SK-N-SH (cell line): ENCODE data around the gene RAD21L1. TPM values are rescaled to one million over a fixed set of nuclear protein-coding genes. Genes with fewer than 3 reads are reported as not detected.

ENCODE experiments used
- CTCF ChIA-PET: fragments of 300-600, 350-600 bp; formaldehyde crosslinking; extraction: SDS; loops from one replicate; lab custom pipeline; 2021; lab: Yijun Ruan, JAX
- POLR2A ChIA-PET: fragments of 350-600 bp; sonication (Branson Sonifier 250); formaldehyde crosslinking; extraction: SDS; loops from one replicate; lab custom pipeline; 2020; ENCODE audit warnings: antibody characterized with exemption, inconsistent platforms; lab: Yijun Ruan, JAX
- DNase-seq: peaks from one replicate; pipeline ENCODE4 v3.0.0; 2012
- H2AFZ ChIP-seq: fragments of 200-600 bp; sonication (generic); 2 replicates; pipeline ENCODE4 v1.8.1; 2016; ENCODE audit warnings: antibody characterized with exemption, mild to moderate bottlenecking, low read depth
- H3F3A ChIP-seq: fragments of 200-600 bp; sonication (generic); replicated peaks from 2 replicates; pipeline ENCODE3; 2016; ENCODE audit warnings: antibody characterized with exemption, mild to moderate bottlenecking; ENCODE audit not compliant: insufficient read depth
- H3K27ac ChIP-seq, 2 experiments: fragments of 200-500 bp in 1 of 2; fragments of 200-600 bp in 1 of 2; sonication (Bioruptor generic) in 1 of 2; sonication (generic), shearing (Covaris generic) in 1 of 2; 2 replicates each; pipeline versions ENCODE4 v1.5.1 to v1.6.1; 2014 to 2016; ENCODE audit warnings: low read depth in 2 of 2, inconsistent platforms in 1 of 2, low read length in 1 of 2, mild to moderate bottlenecking in 1 of 2, mixed read lengths in 1 of 2
- H3K27me3 ChIP-seq: fragments of 200-600 bp; sonication (generic), shearing (Covaris generic); 2 replicates; pipeline ENCODE4 v1.6.1; 2016; ENCODE audit warnings: mixed run types; ENCODE audit not compliant: insufficient read depth
- H3K36me3 ChIP-seq, 2 experiments: fragments of 200-500 bp in 1 of 2; fragments of 200-600 bp in 1 of 2; sonication (Bioruptor generic) in 1 of 2; sonication (generic) in 1 of 2; replicated peaks in 1 of 2; 2 replicates each; pipeline versions ENCODE3 to v1.5.1; 2014 to 2016; ENCODE audit warnings: low read length in 1 of 2, mild to moderate bottlenecking in 1 of 2; ENCODE audit not compliant: insufficient read depth in 2 of 2, control insufficient read depth in 1 of 2
- H3K4me1 ChIP-seq, 2 experiments: fragments of 200-500 bp in 1 of 2; fragments of 200-600 bp in 1 of 2; sonication (Bioruptor generic) in 1 of 2; sonication (generic), shearing (Covaris generic) in 1 of 2; 2 replicates each; pipeline versions ENCODE4 v1.5.1 to v1.6.1; 2014 to 2016; ENCODE audit warnings: low read depth in 1 of 2, low read length in 1 of 2, mixed run types in 1 of 2; ENCODE audit not compliant: insufficient read depth in 2 of 2, control insufficient read depth in 1 of 2
- H3K4me2 ChIP-seq: fragments of 200-600 bp; sonication (generic), shearing (Covaris generic); 2 replicates; pipeline ENCODE4 v1.6.1; 2017; ENCODE audit warnings: mixed run types
- H3K4me3 ChIP-seq, 2 experiments: fragments of 200-500 bp in 1 of 2; fragments of 200-600 bp in 1 of 2; sonication (Bioruptor generic) in 1 of 2; sonication (generic), shearing (Covaris generic) in 1 of 2; 2 replicates each; pipeline versions ENCODE4 v1.5.1 to v1.8.1; 2014 to 2016; ENCODE audit warnings: low read depth in 2 of 2, inconsistent platforms in 1 of 2, low read length in 1 of 2, mild to moderate bottlenecking in 1 of 2, mixed read lengths in 1 of 2, moderate library complexity in 1 of 2
- H3K79me2 ChIP-seq: fragments of 200-600 bp; sonication (generic); 2 replicates; pipeline ENCODE4 v1.8.1; 2017; ENCODE audit warnings: mild to moderate bottlenecking; ENCODE audit not compliant: insufficient read depth
- H3K9ac ChIP-seq: fragments of 200-600 bp; sonication (generic); 2 replicates; pipeline ENCODE4 v1.6.1; 2017; ENCODE audit warnings: mixed run types
- H3K9me2 ChIP-seq: fragments of 200-600 bp; sonication (generic); 2 replicates; pipeline ENCODE4 v1.6.1; 2017; ENCODE audit warnings: mixed run types
- H3K9me3 ChIP-seq: fragments of 200-600 bp; sonication (generic); 2 replicates; pipeline ENCODE4 v1.6.1; 2017; ENCODE audit warnings: mixed run types, mild to moderate bottlenecking, moderate library complexity
- H4K20me1 ChIP-seq: fragments of 200-600 bp; sonication (generic); 2 replicates; pipeline ENCODE4 v1.6.1; 2017; ENCODE audit warnings: mild to moderate bottlenecking, mixed run types; ENCODE audit not compliant: insufficient read depth
- ELF1 ChIP-seq: IDR thresholded peaks from 2 replicates; pipeline ENCODE4 v1.4.0; 2012
- EZH2phosphoT487 ChIP-seq: fragments of 200-600 bp; sonication (generic); IDR thresholded peaks from 2 replicates; pipeline ENCODE4 v1.6.1; 2017; ENCODE audit warnings: low read depth, mixed run types, mild to moderate bottlenecking, antibody characterized with exemption, moderate library complexity, borderline replicate concordance
- FOSL2 ChIP-seq: IDR thresholded peaks from 2 replicates; pipeline ENCODE4 v1.4.0; 2012; ENCODE audit warnings: low read depth, mild to moderate bottlenecking, moderate library complexity, borderline replicate concordance
- FOXM1 ChIP-seq: IDR thresholded peaks from 2 replicates; pipeline ENCODE4 v1.4.0; 2012; ENCODE audit warnings: low read depth, mild to moderate bottlenecking
- GABPA ChIP-seq: IDR thresholded peaks from 2 replicates; pipeline ENCODE4 v1.4.0; 2012; ENCODE audit warnings: low read depth, mild to moderate bottlenecking
- IRF3 ChIP-seq: fragments of 150-350 bp; IDR thresholded peaks from 2 replicates; pipeline ENCODE4 v1.6.1; 2016; ENCODE audit warnings: mild to moderate bottlenecking, low read depth, low read length
- MAX ChIP-seq: IDR thresholded peaks from 2 replicates; pipeline ENCODE4 v1.4.0; 2012; ENCODE audit warnings: low read depth
- MEF2A ChIP-seq: IDR thresholded peaks from 2 replicates; pipeline ENCODE4 v1.4.0; 2012; ENCODE audit warnings: low read depth, borderline replicate concordance
- MXI1 ChIP-seq: IDR thresholded peaks from 2 replicates; pipeline ENCODE4 v1.6.1; 2012; ENCODE audit warnings: mild to moderate bottlenecking, low read depth, low read length, improper control_type of control experiment
- PBX3 ChIP-seq: IDR thresholded peaks from 2 replicates; pipeline ENCODE4; 2012
- RFX5 ChIP-seq: IDR thresholded peaks from 2 replicates; pipeline ENCODE4 v1.6.1; 2012; ENCODE audit warnings: mild to moderate bottlenecking, improper control_type of control experiment, low read length
- RXRA ChIP-seq: IDR thresholded peaks from 2 replicates; pipeline ENCODE4 v1.4.0; 2012; ENCODE audit warnings: low read depth, mild to moderate bottlenecking, borderline replicate concordance
- TCF12 ChIP-seq: IDR thresholded peaks from 2 replicates; pipeline ENCODE4 v1.4.0; 2012
- TEAD4 ChIP-seq: IDR thresholded peaks from 2 replicates; pipeline ENCODE4 v1.4.0; 2012; ENCODE audit warnings: mild to moderate bottlenecking, borderline replicate concordance; ENCODE audit not compliant: insufficient read depth
- USF2 ChIP-seq: fragments of 150-350 bp; IDR thresholded peaks from 2 replicates; pipeline ENCODE4 v1.6.1; 2017; ENCODE audit warnings: antibody characterized with exemption, low read length, low read depth, borderline replicate concordance
- WGBS: methylation state at CpG from one replicate; pipeline ENCODE4 v1.1.6; 2017; ENCODE audit warnings: low lambda C conversion rate; 5-methylcytosine and 5-hydroxymethylcytosine counted together
- polyA plus RNA-seq, 3 experiments: library from polyadenylated mRNA; depleted of rRNA; stranded (reverse); fragments of >200 nt; gene quantifications; 2 replicates each; pipeline ENCODE4 v1.2.3, GENCODE V29; 2012
- TF ChIP-seq, protein P1 (sequence below): fragments of 200-600 bp; sonication (generic); IDR thresholded peaks from 2 replicates; pipeline ENCODE4 v1.6.1; 2017; ENCODE audit warnings: antibody characterized with exemption, mild to moderate bottlenecking, moderate library complexity

The RAD21L1 gene
- polyA plus RNA-seq, 1 of the 3 experiments (the other 2 are of a cell fraction): 0.03 TPM

DNA sequence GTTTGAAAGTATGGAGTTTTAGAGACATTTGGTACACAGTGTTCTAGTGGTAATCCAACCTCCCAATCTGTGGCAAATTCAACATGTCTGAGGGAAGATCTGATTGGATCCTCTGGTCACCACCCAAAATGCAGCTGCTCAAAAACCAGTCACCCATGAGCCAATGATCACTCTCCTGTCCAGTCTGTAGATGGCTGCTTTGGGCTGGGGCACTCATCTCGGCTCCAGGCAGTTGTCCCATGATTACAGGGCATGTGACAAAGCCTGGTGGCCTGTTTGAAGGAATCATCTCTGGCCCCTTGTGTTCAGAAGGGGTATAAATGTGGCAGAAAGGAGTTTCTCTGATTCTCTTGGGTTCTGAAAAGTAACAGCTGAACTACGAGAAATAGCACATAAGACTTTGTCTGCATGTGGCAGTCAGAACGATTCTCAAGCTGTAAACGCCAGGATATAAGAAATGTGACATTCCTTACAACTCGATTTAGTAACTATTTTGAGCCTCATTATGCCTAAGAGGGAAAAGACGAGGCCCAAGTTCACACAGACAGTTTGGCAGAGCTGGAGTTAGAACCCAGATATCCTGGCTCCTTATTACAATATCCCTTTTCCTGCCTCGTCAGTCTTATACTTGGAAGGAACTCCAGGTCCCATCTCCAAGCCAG, 26.5 kb upstream of the RAD21L1 start:
- TF ChIP-seq TEAD4: no peak
- TF ChIP-seq PBX3: no peak
- no peak for TF ChIP-seq MEF2A
- no peak for TF ChIP-seq FOSL2
- TF ChIP-seq RXRA: no peak
- no peak for TF ChIP-seq USF2
- TF ChIP-seq, protein P1, sequence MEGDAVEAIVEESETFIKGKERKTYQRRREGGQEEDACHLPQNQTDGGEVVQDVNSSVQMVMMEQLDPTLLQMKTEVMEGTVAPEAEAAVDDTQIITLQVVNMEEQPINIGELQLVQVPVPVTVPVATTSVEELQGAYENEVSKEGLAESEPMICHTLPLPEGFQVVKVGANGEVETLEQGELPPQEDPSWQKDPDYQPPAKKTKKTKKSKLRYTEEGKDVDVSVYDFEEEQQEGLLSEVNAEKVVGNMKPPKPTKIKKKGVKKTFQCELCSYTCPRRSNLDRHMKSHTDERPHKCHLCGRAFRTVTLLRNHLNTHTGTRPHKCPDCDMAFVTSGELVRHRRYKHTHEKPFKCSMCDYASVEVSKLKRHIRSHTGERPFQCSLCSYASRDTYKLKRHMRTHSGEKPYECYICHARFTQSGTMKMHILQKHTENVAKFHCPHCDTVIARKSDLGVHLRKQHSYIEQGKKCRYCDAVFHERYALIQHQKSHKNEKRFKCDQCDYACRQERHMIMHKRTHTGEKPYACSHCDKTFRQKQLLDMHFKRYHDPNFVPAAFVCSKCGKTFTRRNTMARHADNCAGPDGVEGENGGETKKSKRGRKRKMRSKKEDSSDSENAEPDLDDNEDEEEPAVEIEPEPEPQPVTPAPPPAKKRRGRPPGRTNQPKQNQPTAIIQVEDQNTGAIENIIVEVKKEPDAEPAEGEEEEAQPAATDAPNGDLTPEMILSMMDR: no peak
- no peak overlapping the region for H3K27ac ChIP-seq

DNA sequence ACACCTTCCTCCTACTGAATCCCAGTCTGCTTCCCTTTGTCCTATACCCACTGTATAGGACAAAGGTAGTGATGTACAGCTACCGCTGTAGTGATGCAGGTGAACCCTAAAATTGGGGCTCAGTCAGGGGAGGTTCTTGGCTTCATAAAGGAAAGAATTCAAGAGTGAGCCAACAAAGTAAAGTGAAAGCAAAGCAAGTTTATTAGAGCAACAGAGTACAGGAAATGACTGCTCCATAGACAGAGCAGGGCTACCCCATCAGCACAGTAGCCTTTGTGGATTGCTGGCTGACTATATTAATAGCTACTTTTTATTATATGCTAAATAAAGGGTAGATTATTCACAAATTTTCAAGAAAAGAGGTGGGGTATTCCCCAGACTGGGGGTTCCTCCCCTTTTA, 25.9 kb upstream of the RAD21L1 start:
- POLR2A ChIA-PET: no interaction called here

More for the DNA sequence above, 26.5 kb upstream of the RAD21L1 start:
- Histone ChIP-seq H3K9me2 (no peaks in the 10 kb centered on the region), H4K20me1 (no peaks in the 10 kb centered on the region), H3K4me2 (no peak overlapping the region), H3K4me3 (no peak overlapping the region), H3F3A (no peaks in the 10 kb centered on the region), H2AFZ (0 out of 2 replicates have a peak overlapping the region, but pooled peaks have one; percentile 3), H3K9ac (no peak overlapping the region), H3K4me1 (no peaks in the 10 kb centered on the region), H3K36me3 (no peaks in the 10 kb centered on the region), H3K9me3 (no peaks in the 10 kb centered on the region), H3K79me2 (no peaks in the 10 kb centered on the region), H3K27me3 (no peaks in the 10 kb centered on the region; the same call in 1 of the 2 replicates)
- POLR2A ChIA-PET: no interaction called here
- WGBS: 24% methylated on average over 6 of the region's 7 CpGs
- DNase-seq: no peak
- CTCF ChIA-PET: interaction anchor here (1.7 to 2.3 kb wide), 2 partner anchors 13 to 268 kb away, joined by 4 to 14 read pairs; partner anchors contain the start of gene NSFL1C

More for the DNA sequence above, 25.9 kb upstream of the RAD21L1 start:
- CTCF ChIA-PET: interaction anchor here (1.7 to 2.3 kb wide), 2 partner anchors 12 to 267 kb away, joined by 4 to 14 read pairs; partner anchors contain the start of gene NSFL1C
- TF ChIP-seq MXI1 (no peak), RFX5 (no peak), IRF3 (no peak), PBX3 (no peak), EZH2phosphoT487 (no peak), FOXM1 (no peak), ELF1 (no peak), MAX (no peak), TCF12 (no peak), GABPA (no peak), MEF2A (no peak)
- Histone ChIP-seq H3K9ac (no peak overlapping the region), H3F3A (no peaks in the 10 kb centered on the region), H3K4me2 (no peak overlapping the region), H2AFZ (0 out of 2 replicates have a peak overlapping the region, but pooled peaks have one; percentile 3), H3K36me3 (no peaks in the 10 kb centered on the region), H3K79me2 (no peaks in the 10 kb centered on the region), H3K27ac (no peak overlapping the region), H3K4me1 (no peaks in the 10 kb centered on the region), H3K9me2 (no peaks in the 10 kb centered on the region), H3K4me3 (no peak overlapping the region), H3K9me3 (no peaks in the 10 kb centered on the region), H3K27me3 (no peaks in the 10 kb centered on the region; the same call in 1 of the 2 replicates), H4K20me1 (no peaks in the 10 kb centered on the region)
- 93% methylated on average over 1 of the region's 1 CpG for WGBS
- DNase-seq: no peak
